Lower lobe of right lung (tissue), 2 donors: ENCODE results near the gene ISLR2. TPM values are rescaled to one million over a fixed set of nuclear protein-coding genes. Genes with fewer than 3 reads are reported as not detected.

Experiments
- ATAC-seq, 2 donors: fragments of 200-7000 bp; cut with Tn5 transposase; one replicate each; pipeline ENCODE4 v1.9.1; 2020 to 2022; ENCODE audit warnings: mild to moderate bottlenecking in 2 of 2, moderate library complexity in 2 of 2
- DNase-seq: peaks from one replicate; pipeline ENCODE4 v3.0.0-alpha.2; 2020
- H3K27ac ChIP-seq: fragments of 200-600 bp; one replicate; pipeline ENCODE4 v1.8.0; 2022
- H3K27me3 ChIP-seq: fragments of 200-600 bp; one replicate; pipeline ENCODE4 v1.8.0; 2022; ENCODE audit warnings: low read depth
- H3K36me3 ChIP-seq: fragments of 200-600 bp; one replicate; pipeline ENCODE4 v1.8.0; 2022; ENCODE audit warnings: mild to moderate bottlenecking
- H3K4me1 ChIP-seq: fragments of 200-600 bp; one replicate; pipeline ENCODE4 v1.8.0; 2022
- H3K4me3 ChIP-seq: fragments of 200-600 bp; one replicate; pipeline ENCODE4 v1.8.0; 2022; ENCODE audit warnings: mild to moderate bottlenecking
- H3K9me3 ChIP-seq: fragments of 200-600 bp; one replicate; pipeline ENCODE4 v1.8.0; 2022
- CTCF ChIP-seq: fragments of 200-600 bp; IDR thresholded peaks from one replicate; pipeline ENCODE4 v1.8.0; 2022; ENCODE audit warnings: antibody characterized with exemption, mild to moderate bottlenecking
- intact Hi-C: fragments of 100-400 bp; cut with DNase I; formaldehyde crosslinking; loops from one replicate; pipeline ENCODE4 v1.11.0; 2022
- total RNA-seq: library from RNA; stranded (reverse); fragmentation: NEBNext Ultra II Directional; extraction: Animal tissue kit (Norgen Biotek cat#: 25700); gene quantifications from one replicate; pipeline ENCODE4 v1.2.1, GENCODE V29; 2021
- donor health status: DM: no; HTN: yes; CAD: no; lungs with severe emphysema.

ISLR2 gene
- total RNA-seq, 1 donor from 2014 or later: 1.2 TPM

DNA sequence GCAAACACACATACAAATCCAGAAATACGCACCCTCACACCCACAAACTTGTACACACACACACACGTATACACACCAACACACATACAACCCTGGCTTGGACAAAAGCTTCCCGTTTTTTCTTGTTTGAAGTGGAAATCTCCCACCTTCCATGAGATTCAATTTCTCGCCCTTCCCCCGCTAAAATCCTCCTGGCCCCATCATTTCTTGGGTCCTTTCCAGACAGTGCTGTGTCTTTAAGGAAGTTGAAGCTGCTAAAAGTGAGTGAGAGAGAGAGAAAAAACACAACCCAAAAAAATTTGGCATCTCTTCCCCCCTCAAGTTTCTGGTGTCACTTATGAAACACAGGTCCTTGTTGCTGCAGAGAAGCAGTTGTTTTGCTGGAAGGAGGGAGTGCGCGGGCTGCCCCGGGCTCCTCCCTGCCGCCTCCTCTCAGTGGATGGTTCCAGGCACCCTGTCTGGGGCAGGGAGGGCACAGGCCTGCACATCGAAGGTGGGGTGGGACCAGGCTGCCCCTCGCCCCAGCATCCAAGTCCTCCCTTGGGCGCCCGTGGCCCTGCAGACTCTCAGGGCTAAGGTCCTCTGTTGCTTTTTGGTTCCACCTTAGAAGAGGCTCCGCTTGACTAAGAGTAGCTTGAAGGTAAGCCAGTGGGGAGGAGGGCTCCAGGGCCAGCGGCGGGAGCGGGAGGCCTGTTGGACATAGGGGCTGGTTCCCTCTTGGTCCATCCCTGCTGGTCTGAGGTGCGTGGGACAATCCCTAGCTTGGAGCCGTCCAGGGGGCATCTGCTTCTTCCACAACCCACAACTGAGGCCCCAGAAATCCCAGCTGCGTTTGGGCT, 43.2 kb downstream of the ISLR2 start, which contains the start of gene ISLR:
Gene ISLR, plus strand, starts transcription at position 331 of the 839 bp plus-strand sequence. CDS start 1,149 bp downstream, outside the sequence.
- Histone ChIP-seq H3K27me3 (no peaks in the 10 kb centered on the region), H3K27ac (peak within 1 kb of the TSS; percentile 71), H3K36me3 (no peaks in the 10 kb centered on the region), H3K4me3 (peak within 1 kb of the TSS; percentile 47), H3K4me1 (peaks cover 30% of the 10 kb centered on the region), H3K9me3 (no peaks in the 10 kb centered on the region)
- no peak for TF ChIP-seq CTCF
- intact Hi-C loops: no loop called here
- DNase-seq (peak; percentile 27), ATAC-seq (peak; percentile 31 to 33)

GRCh38 chr15:74174219-74174957, 44.0 kb downstream of the ISLR2 start:
- intact Hi-C loops: no loop called here
- Histone ChIP-seq H3K27me3 (no peaks in the 10 kb centered on the region), H3K9me3 (no peaks in the 10 kb centered on the region), H3K4me1 (peaks cover 38% of the 10 kb centered on the region), H3K27ac (peak overlapping the region; percentile 69), H3K4me3 (peak overlapping the region; percentile 47), H3K36me3 (no peaks in the 10 kb centered on the region)
- peak; percentile 20 to 25 for ATAC-seq
- TF ChIP-seq CTCF: no peak
- peak; percentile 33 for DNase-seq

DNA sequence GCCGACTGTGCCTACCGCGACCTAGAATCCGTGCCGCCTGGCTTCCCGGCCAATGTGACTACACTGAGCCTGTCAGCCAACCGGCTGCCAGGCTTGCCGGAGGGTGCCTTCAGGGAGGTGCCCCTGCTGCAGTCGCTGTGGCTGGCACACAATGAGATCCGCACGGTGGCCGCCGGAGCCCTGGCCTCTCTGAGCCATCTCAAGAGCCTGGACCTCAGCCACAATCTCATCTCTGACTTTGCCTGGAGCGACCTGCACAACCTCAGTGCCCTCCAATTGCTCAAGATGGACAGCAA, 44.5 kb downstream of the ISLR2 start:
- ATAC-seq: no peak
- H3K4me1 ChIP-seq: peaks cover 41% of the 10 kb centered on the region
- no peak for TF ChIP-seq CTCF
- H3K9me3 ChIP-seq: no peaks in the 10 kb centered on the region
- H3K36me3 ChIP-seq: no peaks in the 10 kb centered on the region
- peak overlapping the region; percentile 47 for H3K4me3 ChIP-seq
- H3K27ac ChIP-seq: no peak overlapping the region
- DNase-seq: peak; percentile 41
- intact Hi-C loops: no loop called here
- no peaks in the 10 kb centered on the region for H3K27me3 ChIP-seq

- intact Hi-C loops: no loop called here
- no peaks in the 10 kb centered on the region for H3K36me3 ChIP-seq
- H3K4me1 ChIP-seq: peaks cover 47% of the 10 kb centered on the region
- DNase-seq (peak; percentile 43), ATAC-seq (no peak)
- TF ChIP-seq CTCF: no peak
- no peaks in the 10 kb centered on the region for H3K27me3 ChIP-seq
- no peaks in the 10 kb centered on the region for H3K9me3 ChIP-seq
- H3K4me3 ChIP-seq: peak overlapping the region; percentile 47
- H3K27ac ChIP-seq: no peak overlapping the region
Measured at GRCh38 chr15:74175271-74176191, 45.1 kb downstream of the ISLR2 start.
